ENCODE measurements around the gene CASK. TPM values are rescaled to one million over a fixed set of nuclear protein-coding genes. Genes with fewer than 3 reads are reported as not detected.
"Not testable (repeated sequence)": the region's sequence is repeated elsewhere in the genome, so short reads cannot be mapped to it uniquely, and the experiment has no call there.

CASK gene
- total RNA-seq, 1 experiment from 2014 or later: 33.5 TPM

DNA sequence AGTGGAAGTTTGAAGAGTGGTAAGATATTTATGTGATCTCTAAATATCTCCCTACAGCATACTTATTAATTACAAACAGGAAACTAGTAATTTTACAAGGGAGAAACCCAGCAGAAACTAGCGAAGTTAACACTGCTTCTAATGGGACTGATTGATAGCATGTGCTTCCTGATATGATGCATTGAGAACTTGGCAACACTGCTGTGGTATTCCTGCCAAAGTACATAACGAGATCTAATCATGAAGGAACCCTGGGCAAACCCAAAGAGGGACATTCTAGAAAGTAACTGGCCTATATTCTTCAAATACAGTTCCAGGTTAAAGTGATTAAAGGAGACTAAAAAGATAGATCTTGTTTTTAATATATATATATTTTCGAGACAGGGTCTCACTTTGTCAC is 239.2 kb downstream of the CASK start:
- Histone ChIP-seq H3K4me3 (ENCODE audit: low read depth in 2 of 2, low read length in 2 of 2) (no peak overlapping the region), H3K27me3 (ENCODE audit: control insufficient read depth, insufficient read depth, low read length) (no peaks in the 10 kb centered on the region), H3K4me1 (ENCODE audit: control insufficient read depth, insufficient read depth, low read length) (no peaks in the 10 kb centered on the region), H3K9me3 (ENCODE audit: control insufficient read depth, insufficient read depth, low read depth, low read length) (no peaks in the 10 kb centered on the region), H3K36me3 (ENCODE audit: control insufficient read depth, insufficient read depth, low read length) (no peaks in the 10 kb centered on the region; the same call in 1 of the 2 replicates), H3K27ac (ENCODE audit: low read length) (no peak overlapping the region)
- no TSS peak for BruUV-seq (replicated peaks)
- CTCF ChIA-PET: no interaction called here
- POLR2A ChIA-PET: no interaction called here
- TF ChIP-seq POLR2AphosphoS5 (IDR thresholded peaks at IDR 0.05; ENCODE audit: low read depth, low read length) (no peak), SIN3A (IDR thresholded peaks at IDR 0.05; ENCODE audit: borderline replicate concordance, insufficient read depth, low read depth, low read length) (no peak), TCF7L2 (IDR thresholded peaks at IDR 0.05; ENCODE audit: low read depth, low read length) (no peak)
- TF ChIP-seq, protein P1, sequence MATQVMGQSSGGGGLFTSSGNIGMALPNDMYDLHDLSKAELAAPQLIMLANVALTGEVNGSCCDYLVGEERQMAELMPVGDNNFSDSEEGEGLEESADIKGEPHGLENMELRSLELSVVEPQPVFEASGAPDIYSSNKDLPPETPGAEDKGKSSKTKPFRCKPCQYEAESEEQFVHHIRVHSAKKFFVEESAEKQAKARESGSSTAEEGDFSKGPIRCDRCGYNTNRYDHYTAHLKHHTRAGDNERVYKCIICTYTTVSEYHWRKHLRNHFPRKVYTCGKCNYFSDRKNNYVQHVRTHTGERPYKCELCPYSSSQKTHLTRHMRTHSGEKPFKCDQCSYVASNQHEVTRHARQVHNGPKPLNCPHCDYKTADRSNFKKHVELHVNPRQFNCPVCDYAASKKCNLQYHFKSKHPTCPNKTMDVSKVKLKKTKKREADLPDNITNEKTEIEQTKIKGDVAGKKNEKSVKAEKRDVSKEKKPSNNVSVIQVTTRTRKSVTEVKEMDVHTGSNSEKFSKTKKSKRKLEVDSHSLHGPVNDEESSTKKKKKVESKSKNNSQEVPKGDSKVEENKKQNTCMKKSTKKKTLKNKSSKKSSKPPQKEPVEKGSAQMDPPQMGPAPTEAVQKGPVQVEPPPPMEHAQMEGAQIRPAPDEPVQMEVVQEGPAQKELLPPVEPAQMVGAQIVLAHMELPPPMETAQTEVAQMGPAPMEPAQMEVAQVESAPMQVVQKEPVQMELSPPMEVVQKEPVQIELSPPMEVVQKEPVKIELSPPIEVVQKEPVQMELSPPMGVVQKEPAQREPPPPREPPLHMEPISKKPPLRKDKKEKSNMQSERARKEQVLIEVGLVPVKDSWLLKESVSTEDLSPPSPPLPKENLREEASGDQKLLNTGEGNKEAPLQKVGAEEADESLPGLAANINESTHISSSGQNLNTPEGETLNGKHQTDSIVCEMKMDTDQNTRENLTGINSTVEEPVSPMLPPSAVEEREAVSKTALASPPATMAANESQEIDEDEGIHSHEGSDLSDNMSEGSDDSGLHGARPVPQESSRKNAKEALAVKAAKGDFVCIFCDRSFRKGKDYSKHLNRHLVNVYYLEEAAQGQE (IDR thresholded peaks at IDR 0.05; ENCODE audit: insufficient read depth in 1 of 2, low read depth in 2 of 2, low read length in 1 of 2): no peak
- TF ChIP-seq, protein P2, sequence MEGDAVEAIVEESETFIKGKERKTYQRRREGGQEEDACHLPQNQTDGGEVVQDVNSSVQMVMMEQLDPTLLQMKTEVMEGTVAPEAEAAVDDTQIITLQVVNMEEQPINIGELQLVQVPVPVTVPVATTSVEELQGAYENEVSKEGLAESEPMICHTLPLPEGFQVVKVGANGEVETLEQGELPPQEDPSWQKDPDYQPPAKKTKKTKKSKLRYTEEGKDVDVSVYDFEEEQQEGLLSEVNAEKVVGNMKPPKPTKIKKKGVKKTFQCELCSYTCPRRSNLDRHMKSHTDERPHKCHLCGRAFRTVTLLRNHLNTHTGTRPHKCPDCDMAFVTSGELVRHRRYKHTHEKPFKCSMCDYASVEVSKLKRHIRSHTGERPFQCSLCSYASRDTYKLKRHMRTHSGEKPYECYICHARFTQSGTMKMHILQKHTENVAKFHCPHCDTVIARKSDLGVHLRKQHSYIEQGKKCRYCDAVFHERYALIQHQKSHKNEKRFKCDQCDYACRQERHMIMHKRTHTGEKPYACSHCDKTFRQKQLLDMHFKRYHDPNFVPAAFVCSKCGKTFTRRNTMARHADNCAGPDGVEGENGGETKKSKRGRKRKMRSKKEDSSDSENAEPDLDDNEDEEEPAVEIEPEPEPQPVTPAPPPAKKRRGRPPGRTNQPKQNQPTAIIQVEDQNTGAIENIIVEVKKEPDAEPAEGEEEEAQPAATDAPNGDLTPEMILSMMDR (IDR thresholded peaks at IDR 0.05): no peak
- in situ Hi-C loops (cut with HindIII; ENCODE audit: low pct_unique_long_range_greater_than_20kb, low sequenced_read_pairs): no loop called here
- intact Hi-C loops (cut with micrococcal nuclease; ENCODE audit: unreplicated experiment): no loop called here
- ATAC-seq: no peak
- DNase-seq (ENCODE audit: low read depth, low spot score): no peak

DNA sequence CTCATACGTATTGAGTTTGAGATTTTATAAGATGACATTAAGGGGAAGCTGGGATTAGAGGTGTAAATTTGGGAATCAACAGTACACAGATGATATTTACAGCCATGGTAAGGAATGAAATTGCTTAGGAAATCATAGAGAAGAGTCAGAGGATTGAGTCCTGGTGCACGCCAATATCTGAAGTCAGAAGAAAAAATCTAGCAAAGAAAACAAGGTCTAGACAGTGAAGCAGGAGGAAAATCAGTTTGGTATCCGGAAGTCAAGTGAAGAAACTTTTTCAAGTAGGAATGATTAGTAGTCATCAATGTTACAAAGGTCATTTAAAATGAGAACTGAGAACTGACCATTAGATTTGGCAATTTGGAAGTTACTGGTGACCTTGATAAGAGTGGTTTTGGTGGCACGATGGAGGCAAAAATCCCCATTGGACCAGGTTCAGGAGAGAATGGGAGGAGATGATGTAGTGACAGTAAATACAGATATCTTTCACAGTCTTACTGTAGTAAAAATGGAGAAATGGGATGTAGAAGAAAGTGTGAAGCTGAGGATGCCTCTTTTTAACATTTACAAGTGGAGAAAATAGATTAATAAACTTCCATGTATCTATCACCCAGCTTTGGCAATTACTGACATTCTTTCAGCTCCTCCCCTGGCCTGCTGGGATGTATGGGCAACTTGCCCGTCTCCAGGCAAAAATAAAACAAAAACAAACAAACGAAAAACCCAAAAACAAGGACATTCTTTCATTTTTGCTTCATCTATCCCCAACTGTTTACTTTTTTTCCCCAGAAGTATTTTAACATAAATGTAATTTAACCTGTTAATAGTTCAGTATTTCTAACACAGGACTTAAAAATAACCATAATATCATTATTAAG is 245.9 kb downstream of the CASK start:
- no peak overlapping the region for H3K27ac ChIP-seq (ENCODE audit: low read length)
- H3K4me3 ChIP-seq (ENCODE audit: low read depth in 2 of 2, low read length in 2 of 2): no peak overlapping the region
- in situ Hi-C loops (cut with HindIII; ENCODE audit: low pct_unique_long_range_greater_than_20kb, low sequenced_read_pairs) (no loop called here), intact Hi-C loops (cut with micrococcal nuclease; ENCODE audit: unreplicated experiment) (no loop called here)
- no peaks in the 10 kb centered on the region for H3K27me3 ChIP-seq (ENCODE audit: control insufficient read depth, insufficient read depth, low read length)
- no TSS peak for BruUV-seq (replicated peaks)
- CTCF ChIA-PET: no interaction called here
- DNase-seq (ENCODE audit: low read depth, low spot score) (no peak), ATAC-seq (no peak)
- no peaks in the 10 kb centered on the region for H3K9me3 ChIP-seq (ENCODE audit: control insufficient read depth, insufficient read depth, low read depth, low read length)
- TF ChIP-seq POLR2AphosphoS5 (IDR thresholded peaks at IDR 0.05; ENCODE audit: low read depth, low read length) (no peak), TCF7L2 (IDR thresholded peaks at IDR 0.05; ENCODE audit: low read depth, low read length) (no peak), SIN3A (IDR thresholded peaks at IDR 0.05; ENCODE audit: borderline replicate concordance, insufficient read depth, low read depth, low read length) (no peak)
- TF ChIP-seq, protein P2 (IDR thresholded peaks at IDR 0.05): no peak
- TF ChIP-seq, protein P1 (IDR thresholded peaks at IDR 0.05; ENCODE audit: insufficient read depth in 1 of 2, low read depth in 2 of 2, low read length in 1 of 2): no peak
- POLR2A ChIA-PET: no interaction called here
- no peaks in the 10 kb centered on the region; the same call in 1 of the 2 replicates for H3K36me3 ChIP-seq (ENCODE audit: control insufficient read depth, insufficient read depth, low read length)
- no peaks in the 10 kb centered on the region for H3K4me1 ChIP-seq (ENCODE audit: control insufficient read depth, insufficient read depth, low read length)

DNA sequence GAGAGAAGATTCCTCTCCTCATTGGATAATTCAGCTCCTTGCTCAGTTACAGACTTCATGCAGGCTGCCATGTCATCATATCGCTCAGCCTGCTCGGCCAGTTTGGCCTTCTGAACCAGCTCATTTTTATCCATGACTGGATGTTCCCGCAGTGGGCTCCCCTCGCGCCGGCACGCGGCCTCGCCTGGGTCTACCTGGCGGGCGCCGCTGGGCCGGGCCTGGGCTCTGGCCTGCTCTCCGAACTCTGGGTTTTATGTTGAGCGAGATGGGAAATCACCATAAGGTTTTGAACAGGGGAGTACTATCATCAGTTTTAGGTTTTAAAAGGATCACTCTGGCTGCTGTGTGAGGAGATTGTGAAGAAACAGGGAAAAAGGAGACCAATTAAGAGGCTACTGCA is 247.0 kb downstream of the CASK start:
- CTCF ChIA-PET; H3K27ac ChIP-seq (ENCODE audit: low read length); in situ Hi-C loops (cut with HindIII; ENCODE audit: low pct_unique_long_range_greater_than_20kb, low sequenced_read_pairs); H3K4me3 ChIP-seq (ENCODE audit: low read depth in 2 of 2, low read length in 2 of 2); H3K4me1 ChIP-seq (ENCODE audit: control insufficient read depth, insufficient read depth, low read length); H3K27me3 ChIP-seq (ENCODE audit: control insufficient read depth, insufficient read depth, low read length); POLR2A ChIA-PET; H3K36me3 ChIP-seq (ENCODE audit: control insufficient read depth, insufficient read depth, low read length); intact Hi-C loops (cut with micrococcal nuclease; ENCODE audit: unreplicated experiment); H3K9me3 ChIP-seq (ENCODE audit: control insufficient read depth, insufficient read depth, low read depth, low read length); DNase-seq (ENCODE audit: low read depth, low spot score); BruUV-seq (replicated peaks); ATAC-seq: not testable (repeated sequence)

Measured in Panc1 (cell line).